Measurements from ENCODE around the gene MEGF11. TPM values are rescaled to one million over a fixed set of nuclear protein-coding genes. Genes with fewer than 3 reads are reported as not detected.
"Not testable (repeated sequence)": the region's sequence is repeated elsewhere in the genome, so short reads cannot be mapped to it uniquely, and the experiment has no call there.

The MEGF11 gene
- total RNA-seq, 4 donors from 2014 or later: 0.20 TPM; not detected in 3

DNA sequence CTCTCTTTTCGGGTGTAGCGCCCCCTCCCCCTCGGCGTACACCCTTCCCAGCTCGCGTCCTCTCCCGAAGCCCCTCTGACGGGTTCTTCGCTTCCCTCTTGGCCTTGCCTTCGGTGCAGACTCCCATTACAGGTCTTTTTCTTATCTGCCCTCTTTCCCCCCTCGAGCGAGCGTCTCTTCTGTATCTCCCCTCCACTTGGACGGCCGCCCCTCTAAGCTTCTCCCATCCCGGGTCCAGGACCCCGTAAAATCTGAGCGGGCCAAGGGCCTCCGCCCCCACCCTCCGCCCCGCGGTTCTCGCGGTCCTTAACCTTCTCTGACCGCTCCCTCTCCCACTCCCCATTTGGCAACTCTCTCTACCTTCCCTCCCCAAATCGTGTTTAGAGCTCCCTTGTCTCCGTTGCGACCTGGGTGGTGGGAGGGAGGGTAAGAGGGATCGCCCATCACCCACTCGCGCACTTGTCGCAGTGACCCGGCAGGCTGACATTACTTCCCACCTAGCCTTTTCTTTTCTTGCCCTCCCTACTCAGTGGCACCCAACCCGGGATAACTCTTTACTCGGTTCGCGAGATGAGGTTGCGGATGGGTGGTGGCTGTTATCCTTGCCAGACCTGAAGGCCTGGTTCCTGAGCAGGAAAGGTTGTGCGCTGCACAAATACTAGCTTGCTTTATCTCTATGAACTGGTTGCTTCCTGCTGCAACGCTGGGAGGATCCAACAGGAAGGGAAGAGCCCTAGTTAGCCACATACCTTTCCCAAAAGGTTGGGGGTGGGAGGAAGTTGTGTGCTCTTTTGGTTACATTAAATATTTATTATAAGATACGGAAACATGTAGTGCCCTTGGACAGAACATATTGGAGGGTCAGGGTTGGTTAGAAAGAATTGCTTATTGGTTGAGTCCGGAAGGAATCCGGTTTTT lies 383.3 kb downstream of the MEGF11 start:
- intact Hi-C loops (cut with DNase I): no loop called here
- peak overlapping the region; percentile 88 to 93 (median 89) for H3K27ac ChIP-seq
- peak; percentile 57 to 63 for DNase-seq
- H3K9me3 ChIP-seq: no peaks in the 10 kb centered on the region
- H3K4me1 ChIP-seq: peaks cover 13 to 18% of the 10 kb centered on the region in 2 donors
- H3K27me3 ChIP-seq: no peaks in the 10 kb centered on the region
- H3K36me3 ChIP-seq: no peaks in the 10 kb centered on the region
- peak overlapping the region; percentile 93 to 100 (median 95) for H3K4me3 ChIP-seq (replicated peaks in 1 of 3)
- peak in 1 of 2 donors; percentile 29 for TF ChIP-seq POLR2A (IDR thresholded peaks at IDR 0.05)
- TF ChIP-seq, protein P1, sequence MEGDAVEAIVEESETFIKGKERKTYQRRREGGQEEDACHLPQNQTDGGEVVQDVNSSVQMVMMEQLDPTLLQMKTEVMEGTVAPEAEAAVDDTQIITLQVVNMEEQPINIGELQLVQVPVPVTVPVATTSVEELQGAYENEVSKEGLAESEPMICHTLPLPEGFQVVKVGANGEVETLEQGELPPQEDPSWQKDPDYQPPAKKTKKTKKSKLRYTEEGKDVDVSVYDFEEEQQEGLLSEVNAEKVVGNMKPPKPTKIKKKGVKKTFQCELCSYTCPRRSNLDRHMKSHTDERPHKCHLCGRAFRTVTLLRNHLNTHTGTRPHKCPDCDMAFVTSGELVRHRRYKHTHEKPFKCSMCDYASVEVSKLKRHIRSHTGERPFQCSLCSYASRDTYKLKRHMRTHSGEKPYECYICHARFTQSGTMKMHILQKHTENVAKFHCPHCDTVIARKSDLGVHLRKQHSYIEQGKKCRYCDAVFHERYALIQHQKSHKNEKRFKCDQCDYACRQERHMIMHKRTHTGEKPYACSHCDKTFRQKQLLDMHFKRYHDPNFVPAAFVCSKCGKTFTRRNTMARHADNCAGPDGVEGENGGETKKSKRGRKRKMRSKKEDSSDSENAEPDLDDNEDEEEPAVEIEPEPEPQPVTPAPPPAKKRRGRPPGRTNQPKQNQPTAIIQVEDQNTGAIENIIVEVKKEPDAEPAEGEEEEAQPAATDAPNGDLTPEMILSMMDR (IDR thresholded peaks at IDR 0.05): no peak
- 1 to 2% methylated on average over 43 of the region's 43 CpGs for WGBS, 2 donors

DNA sequence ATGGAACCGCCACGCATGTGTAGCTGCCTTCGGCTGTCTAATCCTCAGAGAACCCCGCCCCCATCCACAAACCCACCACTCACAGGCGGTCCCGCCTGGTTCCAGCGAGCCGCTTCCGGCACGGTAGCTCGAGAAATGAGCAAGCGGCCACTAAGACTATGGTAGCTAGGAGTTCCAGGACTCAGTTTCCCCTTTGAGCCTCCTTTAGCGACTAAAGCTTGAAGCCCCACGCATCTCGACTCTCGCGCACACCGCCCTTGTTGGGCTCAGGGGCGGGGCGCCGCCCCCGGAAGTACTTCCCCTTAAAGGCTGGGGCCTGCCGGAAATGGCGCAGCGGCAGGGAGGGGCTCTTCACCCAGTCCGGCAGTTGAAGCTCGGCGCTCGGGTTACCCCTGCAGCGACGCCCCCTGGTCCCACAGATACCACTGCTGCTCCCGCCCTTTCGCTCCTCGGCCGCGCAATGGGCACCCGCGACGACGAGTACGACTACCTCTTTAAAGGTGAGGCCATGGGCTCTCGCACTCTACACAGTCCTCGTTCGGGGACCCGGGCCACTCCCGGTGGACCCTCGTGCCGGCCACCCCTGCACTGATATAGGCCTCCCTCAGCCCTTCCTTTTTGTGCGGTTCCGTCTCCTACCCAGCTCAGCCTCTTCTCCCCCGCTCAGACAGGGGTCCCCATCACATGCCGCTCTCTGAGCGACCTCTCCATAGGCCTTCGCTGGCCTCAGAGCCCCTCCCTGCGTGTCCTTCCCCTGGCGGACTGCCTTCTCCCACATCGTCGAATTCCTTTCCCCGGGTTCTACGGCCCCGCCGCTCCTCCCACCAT lies 384.2 kb downstream of the MEGF11 start, which contains the start of gene RAB11A:
Gene RAB11A (plus strand): TSS at position 366 of the 828 bp plus-strand sequence. CDS start 95 bp downstream, at position 461.
- no peaks in the 10 kb centered on the region for H3K36me3 ChIP-seq
- WGBS, 2 donors: 0 to 1% methylated on average over 29 to 43 of the region's 62 CpGs
- TF ChIP-seq POLR2A (IDR thresholded peaks at IDR 0.05): peak; percentile 36 to 94
- TF ChIP-seq, protein P1 (IDR thresholded peaks at IDR 0.05): peak in 3 of 6 experiments; percentile 3 to 51 (median 34)
- H3K27ac ChIP-seq: peak within 1 kb of the TSS; percentile 88 to 93 (median 89)
- DNase-seq: peak; percentile 94 to 95
- H3K9me3 ChIP-seq: no peaks in the 10 kb centered on the region
- H3K4me1 ChIP-seq: peaks cover 13 to 18% of the 10 kb centered on the region in 2 donors
- H3K27me3 ChIP-seq: no peaks in the 10 kb centered on the region
- H3K4me3 ChIP-seq (replicated peaks in 1 of 3): peak within 1 kb of the TSS; percentile 93 to 100 (median 95)
- intact Hi-C loops (cut with DNase I): no loop called here

DNA sequence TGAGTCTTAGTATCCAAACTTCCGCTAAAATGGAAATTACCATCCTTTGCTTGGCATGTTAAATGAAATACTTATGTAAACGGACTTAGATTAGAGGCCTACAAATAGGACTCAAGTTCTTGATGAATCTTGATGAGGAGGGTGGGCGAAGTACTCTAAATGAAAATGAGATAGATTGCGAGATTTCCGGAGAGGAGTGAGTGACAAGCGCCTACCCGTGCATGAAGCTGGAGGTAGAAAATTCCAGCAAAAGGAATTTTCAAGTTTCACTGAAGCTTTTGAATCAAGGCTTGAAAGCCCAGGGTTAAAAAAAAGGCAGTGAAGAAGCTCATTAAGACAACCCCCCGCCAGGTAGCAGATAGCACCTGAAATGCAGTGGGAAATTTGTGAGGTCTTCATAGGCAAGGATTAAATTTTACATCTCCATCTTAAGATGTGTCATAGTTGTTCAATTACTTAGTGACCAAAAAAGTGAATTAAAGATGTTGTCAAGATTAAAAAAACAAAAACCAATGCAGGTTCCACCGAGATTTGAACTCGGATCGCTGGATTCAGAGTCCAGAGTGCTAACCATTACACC lies 384.9 kb downstream of the MEGF11 start:
- intact Hi-C loops (cut with DNase I): no loop called here
- peak overlapping the region in 2 of 3 donors; percentile 88 to 89 for H3K27ac ChIP-seq
- WGBS, 2 donors: 64 to 67% methylated on average over 11 of the region's 11 CpGs

DNA sequence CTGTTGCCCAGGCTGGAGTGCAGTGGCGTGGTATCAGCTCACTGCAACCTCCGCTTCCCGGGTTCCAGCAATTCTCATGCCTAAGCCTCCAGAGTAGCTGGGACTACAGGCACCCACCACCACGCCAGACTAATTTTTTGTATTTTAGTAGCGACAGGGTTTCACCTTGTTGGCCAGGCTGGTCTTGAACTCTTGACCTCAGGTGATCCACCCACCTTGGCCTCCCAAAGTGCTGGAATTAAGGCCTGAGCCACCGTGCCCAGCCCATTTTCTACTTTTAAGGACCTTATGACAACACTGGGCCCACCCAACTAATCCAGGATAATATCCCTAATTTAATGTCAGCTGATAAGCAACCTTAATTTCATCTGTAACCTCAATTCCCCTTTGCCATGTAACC lies 385.6 kb downstream of the MEGF11 start:
- WGBS, 2 donors: 95 to 97% methylated on average over 6 of the region's 6 CpGs
- peaks cover 5 to 14% of the 10 kb centered on the region in 2 donors for H3K4me1 ChIP-seq
- intact Hi-C loops (cut with DNase I); H3K9me3 ChIP-seq; DNase-seq; H3K36me3 ChIP-seq; H3K4me3 ChIP-seq (replicated peaks in 1 of 3); H3K27me3 ChIP-seq; H3K27ac ChIP-seq: not testable (repeated sequence)

More for the DNA sequence above, 384.9 kb downstream of the MEGF11 start:
- DNase-seq: no peak
- TF ChIP-seq, protein P1 (IDR thresholded peaks at IDR 0.05): no peak
- no peak for TF ChIP-seq POLR2A (IDR thresholded peaks at IDR 0.05)
- no peaks in the 10 kb centered on the region for H3K27me3 ChIP-seq
- no peaks in the 10 kb centered on the region for H3K9me3 ChIP-seq
- peak overlapping the region in 2 of 3 donors; percentile 93 to 95 for H3K4me3 ChIP-seq (replicated peaks in 1 of 3)
- no peaks in the 10 kb centered on the region for H3K36me3 ChIP-seq
- peaks cover 12 to 18% of the 10 kb centered on the region in 2 donors for H3K4me1 ChIP-seq

DNA sequence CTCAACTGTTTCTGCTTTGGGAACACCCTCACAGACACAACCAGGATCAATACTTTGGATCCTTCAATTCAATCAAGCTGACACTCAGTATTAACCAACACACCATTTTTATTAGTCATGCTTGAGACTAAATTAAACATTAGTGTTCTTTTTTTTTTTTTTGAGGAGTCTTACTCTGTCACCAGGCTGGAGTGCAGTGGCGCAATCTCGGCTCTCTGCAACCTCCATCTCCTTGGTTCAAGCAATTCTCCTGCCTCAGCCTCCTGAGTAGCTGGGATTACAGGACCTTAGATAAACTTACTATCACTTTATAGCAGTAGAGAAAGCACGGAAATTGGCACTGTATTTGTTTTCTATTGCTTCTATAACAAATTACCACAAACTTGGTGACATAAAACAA lies 386.3 kb downstream of the MEGF11 start:
- H3K9me3 ChIP-seq: no peaks in the 10 kb centered on the region
- TF ChIP-seq, protein P1 (IDR thresholded peaks at IDR 0.05): no peak
- no peak for TF ChIP-seq POLR2A (IDR thresholded peaks at IDR 0.05)
- DNase-seq: no peak
- intact Hi-C loops (cut with DNase I): no loop called here
- H3K27ac ChIP-seq: no peak overlapping the region
- no peak overlapping the region for H3K4me3 ChIP-seq (replicated peaks in 1 of 3)
- peaks cover 0 to 14% of the 10 kb centered on the region in 2 donors for H3K4me1 ChIP-seq
- no peaks in the 10 kb centered on the region for H3K36me3 ChIP-seq
- 94 to 95% methylated on average over 3 of the region's 3 CpGs for WGBS, 2 donors
- no peaks in the 10 kb centered on the region for H3K27me3 ChIP-seq
